Measurements from ENCODE around the gene A4GNT.

DNA sequence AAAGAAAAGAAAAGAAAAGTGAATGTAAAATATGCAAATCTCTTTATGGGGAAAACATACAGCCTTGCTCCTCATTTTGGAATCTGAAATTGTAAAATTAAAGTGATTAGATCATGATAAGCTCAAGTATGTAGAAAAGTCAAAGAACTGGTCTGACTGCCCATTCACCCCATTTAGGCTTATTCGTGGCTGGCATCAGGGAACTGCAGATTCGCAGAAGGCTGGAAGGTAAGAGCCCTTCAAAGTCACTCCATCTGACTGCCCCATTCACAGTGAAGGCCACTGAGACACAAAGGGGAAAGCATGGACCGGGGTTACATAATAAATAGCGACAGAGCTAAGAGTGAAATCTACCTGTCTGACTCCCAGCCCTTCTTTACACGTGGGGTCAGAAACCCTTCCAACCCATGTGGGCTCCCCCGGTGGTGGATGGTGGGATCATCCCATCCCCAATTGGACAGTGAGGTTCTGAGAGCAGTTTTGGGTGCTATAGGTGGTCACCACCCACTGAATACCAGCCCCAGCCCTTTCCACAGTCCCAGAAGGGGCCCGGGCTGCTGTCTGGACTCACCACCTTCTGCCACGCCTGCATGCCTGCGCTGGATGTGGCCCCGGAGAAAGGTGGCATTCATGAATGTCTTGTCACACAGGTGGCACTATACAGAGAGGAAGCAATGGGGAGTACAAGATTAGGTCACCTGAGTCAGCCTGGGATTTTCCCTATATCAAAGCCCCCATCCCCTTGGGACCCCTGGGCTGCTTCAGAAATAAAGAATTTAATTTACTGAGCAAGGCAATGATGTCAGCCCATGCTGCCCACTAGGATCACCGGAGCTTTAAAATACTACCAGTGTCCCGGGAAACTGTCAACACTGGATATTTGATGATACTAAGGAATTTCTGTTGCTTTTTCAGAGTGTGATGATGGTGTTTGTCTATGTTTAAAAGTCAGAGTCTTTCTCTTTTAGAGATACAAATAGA is 34.7 kb downstream of the A4GNT start:
- TF ChIP-seq, protein P1, sequence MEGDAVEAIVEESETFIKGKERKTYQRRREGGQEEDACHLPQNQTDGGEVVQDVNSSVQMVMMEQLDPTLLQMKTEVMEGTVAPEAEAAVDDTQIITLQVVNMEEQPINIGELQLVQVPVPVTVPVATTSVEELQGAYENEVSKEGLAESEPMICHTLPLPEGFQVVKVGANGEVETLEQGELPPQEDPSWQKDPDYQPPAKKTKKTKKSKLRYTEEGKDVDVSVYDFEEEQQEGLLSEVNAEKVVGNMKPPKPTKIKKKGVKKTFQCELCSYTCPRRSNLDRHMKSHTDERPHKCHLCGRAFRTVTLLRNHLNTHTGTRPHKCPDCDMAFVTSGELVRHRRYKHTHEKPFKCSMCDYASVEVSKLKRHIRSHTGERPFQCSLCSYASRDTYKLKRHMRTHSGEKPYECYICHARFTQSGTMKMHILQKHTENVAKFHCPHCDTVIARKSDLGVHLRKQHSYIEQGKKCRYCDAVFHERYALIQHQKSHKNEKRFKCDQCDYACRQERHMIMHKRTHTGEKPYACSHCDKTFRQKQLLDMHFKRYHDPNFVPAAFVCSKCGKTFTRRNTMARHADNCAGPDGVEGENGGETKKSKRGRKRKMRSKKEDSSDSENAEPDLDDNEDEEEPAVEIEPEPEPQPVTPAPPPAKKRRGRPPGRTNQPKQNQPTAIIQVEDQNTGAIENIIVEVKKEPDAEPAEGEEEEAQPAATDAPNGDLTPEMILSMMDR (conservative IDR thresholded peaks at IDR 0.05 in 1 of 2, IDR thresholded peaks at IDR 0.05 in 1 of 2; ENCODE audit: low read depth in 1 of 2, low read length in 2 of 2), result peak; percentile 31 to 50
- no peak for TF ChIP-seq EZH2 (IDR thresholded peaks at IDR 0.05; ENCODE audit: low read length, missing control alignments)
